SW 1271 (cell line): ENCODE measurements around the gene FAM3A.

Source experiments
- DNase-seq, 2 experiments: peaks; one replicate each; lab custom pipeline; 2025; lab: John Stamatoyannopoulos, UW

The FAM3A gene

DNA sequence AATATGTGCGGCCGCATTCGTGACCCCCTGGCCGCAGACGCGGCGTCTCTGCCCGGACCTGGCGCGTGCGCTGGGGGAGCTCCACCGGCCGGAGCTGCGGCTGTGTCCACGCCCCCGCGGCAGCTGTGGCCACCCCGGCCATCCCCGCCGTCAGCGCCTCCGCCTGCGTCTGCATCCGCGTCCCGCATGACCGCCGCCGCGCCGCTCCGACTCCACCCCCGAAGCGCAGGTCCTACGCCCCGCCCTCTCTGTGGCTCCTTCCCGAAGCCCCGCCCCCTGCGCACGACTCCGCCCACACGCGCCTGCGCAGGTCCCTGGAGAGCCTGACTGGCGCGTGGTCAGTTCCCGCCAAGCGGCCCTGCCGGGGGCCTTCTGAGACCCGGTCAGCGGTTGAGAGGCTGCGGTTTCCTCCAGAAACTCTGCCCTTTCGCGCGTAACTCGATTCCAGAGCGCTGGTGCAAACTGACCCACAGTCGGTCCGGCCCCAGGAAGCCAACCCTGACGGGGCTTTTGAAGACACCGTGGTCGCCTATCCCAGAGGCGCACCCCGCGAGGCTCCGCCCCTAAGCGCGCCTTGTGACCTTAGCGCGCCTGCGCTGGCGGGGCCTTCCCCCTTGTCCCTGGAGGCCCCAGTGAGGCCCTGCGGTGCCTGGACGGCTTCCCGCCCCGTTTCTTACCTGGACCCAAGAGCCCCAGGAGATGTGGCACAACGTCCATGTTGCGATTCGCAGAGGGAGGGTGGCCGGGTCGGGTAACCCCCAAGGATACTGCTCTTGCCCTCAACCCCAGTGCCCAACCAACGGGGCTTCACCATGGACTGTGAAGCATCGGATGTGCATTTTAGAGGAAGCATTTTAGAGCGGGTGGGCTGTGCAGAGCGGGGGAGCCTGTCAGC, 37.1 kb downstream of the FAM3A start, which contains the start of gene LAGE3:
LAGE3 (minus strand) TSS at position 554 of the 895 bp plus-strand sequence; CDS start at position 188, 366 bp downstream.
- DNase-seq, result peak; percentile 48 to 84

DNA sequence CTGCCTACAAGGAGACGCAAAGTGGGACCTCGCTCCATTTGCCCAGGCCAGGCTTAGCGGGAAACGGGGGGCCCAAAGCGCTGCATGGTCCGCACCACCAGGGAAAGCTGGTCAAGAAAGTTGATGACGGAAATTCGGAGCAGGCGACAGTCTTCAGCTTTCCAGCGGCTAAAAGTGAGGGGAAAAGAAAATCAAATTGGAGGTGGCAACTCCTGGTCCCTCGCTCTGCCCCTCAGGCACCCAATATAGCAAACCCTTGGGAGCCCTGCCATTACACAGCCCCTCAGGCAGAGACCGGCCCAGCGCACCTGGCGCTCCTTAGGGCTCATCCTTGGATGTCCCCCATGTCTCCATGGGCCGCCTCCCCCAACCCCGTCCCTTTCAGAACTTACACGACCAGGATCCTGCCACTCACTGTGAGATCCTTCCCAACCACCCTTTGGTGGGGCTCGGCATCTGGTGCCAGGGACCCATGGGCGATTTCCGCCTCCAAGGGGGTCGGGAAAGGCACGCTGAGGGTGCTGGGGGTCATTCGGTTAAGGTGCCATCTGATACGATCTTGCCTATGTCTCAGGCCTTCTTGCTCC, 38.0 kb downstream of the FAM3A start:
- no peak for DNase-seq

DNA sequence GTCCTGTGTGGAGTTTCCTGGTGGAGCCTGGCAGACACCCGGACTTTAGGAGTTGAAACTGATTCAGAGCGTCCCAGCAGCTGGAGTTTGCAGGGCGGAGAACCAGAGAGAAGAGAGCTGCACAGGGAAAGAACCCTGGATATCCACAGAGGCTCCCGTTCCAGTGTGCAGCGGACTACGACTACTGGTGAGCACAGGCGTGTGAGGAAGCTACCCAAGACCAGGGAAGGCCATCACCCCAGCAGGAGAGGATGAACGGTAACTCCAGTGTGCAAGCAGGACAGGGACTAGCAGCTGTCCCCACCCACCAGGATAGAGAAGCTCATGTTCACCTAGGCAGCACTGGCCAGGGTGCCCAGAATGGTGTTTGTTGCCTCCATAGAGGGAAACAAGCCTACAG, 39.2 kb downstream of the FAM3A start:
- no peak for DNase-seq

DNA sequence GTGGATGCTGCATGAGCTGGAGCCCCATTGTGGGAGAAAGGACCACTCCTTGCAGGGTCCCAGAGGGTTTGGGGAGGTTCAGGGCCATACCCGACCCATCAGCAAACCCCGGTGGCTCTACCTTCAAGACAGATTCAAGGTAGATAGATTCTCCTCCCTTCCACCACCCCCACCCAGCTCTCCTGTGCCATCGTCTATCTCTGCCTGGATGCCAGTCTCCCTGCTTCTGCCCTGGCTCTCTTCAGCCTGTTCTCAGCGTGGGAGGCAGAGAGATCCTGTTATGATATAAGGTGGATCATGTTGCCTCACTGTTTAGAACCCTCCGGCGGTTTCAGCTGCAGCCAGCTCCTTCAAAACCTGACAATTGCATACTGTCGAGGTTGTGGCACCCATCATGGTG, 42.3 kb downstream of the FAM3A start:
- DNase-seq, result no peak

GRCh38 chrX:154472685-154473632, 43.1 kb downstream of the FAM3A start:
- no peak for DNase-seq

- DNase-seq, result no peak
Measured at GRCh38 chrX:154471839-154472684, 44.0 kb downstream of the FAM3A start.

GRCh38 chrX:154470914-154471568, 45.0 kb downstream of the FAM3A start:
- DNase-seq, result no peak

GRCh38 chrX:154470434-154470833, 45.6 kb downstream of the FAM3A start:
- DNase-seq, result no peak

DNA sequence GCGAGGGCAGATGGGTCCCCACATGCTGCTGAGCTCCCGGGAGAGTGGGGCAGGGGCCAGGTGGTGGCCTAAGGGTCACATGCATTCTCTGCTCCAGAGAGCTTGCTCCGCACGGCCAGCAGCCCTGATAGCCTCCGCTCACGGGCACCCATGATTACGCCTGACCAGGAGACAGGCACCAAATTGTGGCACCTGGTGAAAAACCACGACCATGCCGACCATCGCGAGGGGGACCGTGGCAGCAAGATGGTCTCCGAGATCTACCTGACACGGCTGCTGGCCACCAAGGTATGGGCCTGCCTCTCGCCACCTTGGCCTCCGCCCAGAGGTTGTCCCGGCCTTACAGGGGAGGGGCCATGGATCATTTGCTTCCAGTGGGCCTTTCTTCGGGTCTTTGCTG, 46.2 kb downstream of the FAM3A start:
- no peak for DNase-seq

GRCh38 chrX:154469114-154469513, 46.9 kb downstream of the FAM3A start:
- no peak for DNase-seq

DNA sequence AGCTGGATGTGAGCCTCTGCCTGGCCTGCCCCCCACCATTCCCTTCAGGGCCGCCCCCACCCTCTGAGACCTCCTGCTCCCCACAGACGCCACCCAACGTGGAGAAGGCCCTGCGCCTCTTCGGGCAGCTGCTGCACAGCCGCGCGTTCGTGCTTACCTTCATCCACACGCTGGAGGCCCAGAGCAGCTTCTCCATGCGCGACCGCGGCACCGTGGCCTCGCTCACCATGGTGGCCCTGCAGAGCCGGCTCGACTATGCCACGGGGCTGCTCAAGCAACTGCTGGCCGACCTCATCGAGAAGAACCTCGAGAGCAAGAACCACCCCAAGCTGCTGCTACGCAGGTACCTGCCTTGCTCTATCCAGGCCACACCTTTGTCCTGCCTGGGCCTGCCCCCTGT, 47.8 kb downstream of the FAM3A start:
- DNase-seq, result no peak

GRCh38 chrX:154467556-154467955, 48.5 kb downstream of the FAM3A start:
- no peak for DNase-seq

DNA sequence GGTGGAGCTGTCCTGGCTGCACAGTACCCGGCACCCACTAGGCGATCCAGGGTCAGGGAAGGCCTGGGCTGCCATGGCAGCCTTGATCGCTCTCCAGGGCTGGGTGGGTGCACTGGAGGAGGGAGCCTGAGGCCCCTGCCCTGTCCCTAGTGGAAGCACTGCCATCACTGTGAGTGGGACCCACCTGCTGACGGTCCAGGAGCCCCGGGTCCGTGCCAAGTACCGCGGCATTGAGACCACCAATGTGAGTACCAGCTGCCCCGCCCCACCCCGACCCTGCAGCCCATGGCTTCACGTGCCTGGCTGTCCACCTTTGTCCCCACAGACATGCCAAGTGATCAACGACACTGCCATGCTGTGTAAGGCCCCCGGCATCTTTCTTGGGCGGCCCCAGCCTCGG, 49.1 kb downstream of the FAM3A start:
- DNase-seq, result no peak

DNA sequence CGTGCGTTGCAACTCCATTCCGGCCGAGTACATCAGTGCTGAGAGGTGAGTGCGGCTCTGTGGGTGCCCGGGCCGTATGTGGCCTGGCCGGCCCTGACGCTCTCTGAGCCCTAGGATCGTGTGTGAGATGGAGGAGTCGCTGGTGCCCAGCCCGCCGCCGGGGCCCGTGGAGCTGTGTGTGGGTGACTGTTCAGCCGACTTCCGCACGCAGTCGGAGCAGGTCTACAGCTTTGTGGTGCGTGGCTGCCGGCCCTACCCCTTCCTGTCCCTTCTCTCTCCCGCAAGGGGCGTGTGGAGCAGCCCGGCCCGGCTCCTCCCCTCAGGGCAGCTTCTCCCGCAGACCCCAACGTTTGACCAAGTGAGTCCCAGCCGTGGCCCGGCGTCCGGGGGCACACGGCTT, 50.0 kb downstream of the FAM3A start:
- DNase-seq, result no peak

DNA sequence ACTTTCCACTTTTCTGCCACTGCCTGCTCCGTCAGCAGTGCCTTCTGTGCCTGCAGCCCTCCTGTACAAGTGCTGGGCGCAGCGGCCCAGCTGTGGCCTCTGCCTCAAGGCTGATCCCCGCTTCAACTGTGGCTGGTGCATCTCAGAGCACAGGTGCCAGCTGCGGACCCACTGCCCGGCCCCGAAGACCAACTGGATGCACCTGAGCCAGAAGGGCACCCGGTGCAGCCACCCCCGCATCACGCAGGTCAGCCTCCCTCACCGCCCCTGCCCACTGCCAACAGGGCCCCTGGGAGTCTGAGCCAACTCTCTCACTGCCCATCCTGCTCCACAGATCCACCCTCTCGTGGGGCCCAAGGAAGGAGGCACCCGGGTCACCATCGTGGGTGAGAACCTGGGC, 50.4 kb downstream of the FAM3A start:
- no peak for DNase-seq

DNA sequence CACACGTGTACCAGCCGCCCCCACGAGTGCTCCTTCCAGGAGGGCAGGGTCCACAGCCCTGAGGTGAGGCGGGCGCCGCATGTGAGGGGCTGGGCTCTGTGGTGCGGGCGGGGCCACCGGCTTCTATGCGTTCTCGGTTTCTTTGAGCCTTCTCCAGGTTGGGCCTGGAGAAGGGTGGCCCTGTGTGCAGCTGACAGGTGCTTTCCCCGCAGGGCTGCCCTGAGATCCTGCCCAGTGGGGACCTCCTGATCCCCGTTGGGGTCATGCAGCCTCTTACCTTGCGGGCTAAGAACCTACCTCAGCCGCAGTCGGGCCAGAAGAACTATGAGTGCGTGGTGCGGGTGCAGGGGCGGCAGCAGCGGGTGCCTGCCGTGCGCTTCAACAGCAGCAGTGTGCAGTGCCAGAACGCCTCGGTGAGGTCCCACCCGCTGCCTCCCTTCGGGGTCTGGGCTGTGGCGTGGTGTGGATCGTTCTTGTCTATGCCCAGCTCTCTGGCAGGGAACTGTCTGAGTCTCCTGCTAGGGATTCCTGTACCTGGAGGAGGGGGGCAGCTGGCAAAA, 51.1 kb downstream of the FAM3A start:
- no peak for DNase-seq

DNA sequence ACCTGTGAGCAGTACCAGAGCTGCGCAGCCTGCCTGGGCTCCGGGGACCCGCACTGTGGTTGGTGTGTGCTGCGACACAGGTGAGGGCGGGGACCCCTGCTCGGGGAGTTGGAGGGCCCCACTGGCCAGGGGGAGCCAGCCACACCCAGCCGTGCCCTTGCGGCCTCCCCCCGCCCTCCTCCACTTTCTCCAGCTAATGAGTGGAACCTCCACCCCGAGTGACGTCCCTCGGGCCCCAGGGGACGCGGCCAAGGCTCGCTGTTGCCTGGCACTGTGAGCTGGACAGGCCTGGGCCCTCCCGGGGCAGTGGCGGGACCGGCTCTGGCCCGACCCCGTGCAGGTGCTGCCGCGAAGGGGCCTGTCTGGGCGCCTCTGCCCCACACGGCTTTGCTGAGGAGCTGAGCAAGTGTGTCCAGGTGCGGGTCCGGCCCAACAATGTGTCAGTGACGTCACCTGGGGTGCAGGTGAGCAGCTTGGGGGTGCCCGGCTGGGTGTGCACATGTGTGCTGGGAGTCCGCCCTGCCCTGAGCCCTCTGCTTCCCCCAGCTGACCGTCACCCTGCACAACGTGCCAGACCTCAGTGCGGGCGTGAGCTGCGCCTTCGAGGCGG, 52.3 kb downstream of the FAM3A start:
- DNase-seq, result no peak

- DNase-seq, result no peak
Measured at GRCh38 chrX:154462396-154462795, 53.6 kb downstream of the FAM3A start.

GRCh38 chrX:154460326-154460725, 55.7 kb downstream of the FAM3A start:
- no peak for DNase-seq

GRCh38 chrX:154459832-154460231, 56.2 kb downstream of the FAM3A start:
- no peak for DNase-seq
